NCI-H146 treated with DMSO at 0.1 percent for 48 hours (cell line): ENCODE data around the gene TSN.
"Not testable (repeated sequence)": the region's sequence is repeated elsewhere in the genome, so short reads cannot be mapped to it uniquely, and the experiment has no call there.

Experiments used
- DNase-seq: peaks from one replicate; lab custom pipeline; 2025; ENCODE audit not compliant: unreplicated experiment; lab: John Stamatoyannopoulos, UW

TSN gene

DNA sequence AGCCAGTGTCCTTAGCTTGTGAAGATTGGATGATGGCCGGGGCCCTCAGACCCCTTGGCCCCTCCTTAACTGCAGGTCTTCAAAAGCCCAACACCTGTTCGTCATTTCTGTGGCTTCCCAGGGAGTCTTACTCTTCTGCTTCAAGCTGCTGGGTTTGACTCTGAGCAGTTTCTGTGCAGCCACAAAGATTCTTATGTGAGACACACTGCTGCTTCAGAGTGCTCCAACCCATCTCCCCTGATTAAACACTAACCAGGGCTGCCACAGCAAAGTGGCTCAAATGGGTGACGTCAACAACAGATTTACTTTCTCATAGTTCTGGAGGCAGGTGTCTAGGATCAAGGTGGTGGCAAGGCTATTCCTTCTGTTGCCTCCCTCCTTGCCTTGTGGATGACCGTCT, 40.8 kb downstream of the TSN start:
- DNase-seq = no peak

DNA sequence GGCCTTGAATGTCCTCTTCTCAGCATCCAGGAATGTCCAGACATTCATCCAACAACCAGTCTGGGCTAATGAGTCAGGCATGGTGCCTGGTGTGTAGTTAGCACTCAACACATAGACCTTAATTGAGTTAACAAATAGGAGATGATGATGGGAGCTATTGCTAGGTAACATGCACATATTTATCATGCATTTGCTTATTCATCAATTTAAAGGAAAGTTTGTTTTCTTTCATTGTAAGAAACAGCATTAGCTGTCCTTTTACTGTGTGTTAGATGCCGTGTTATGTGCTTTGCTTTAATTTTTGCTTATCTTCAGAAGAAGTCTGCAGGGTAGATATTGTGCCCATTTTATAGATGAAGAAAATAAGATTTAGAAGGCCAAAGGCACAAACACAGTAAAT, 43.2 kb downstream of the TSN start:
- no peak for DNase-seq

DNA sequence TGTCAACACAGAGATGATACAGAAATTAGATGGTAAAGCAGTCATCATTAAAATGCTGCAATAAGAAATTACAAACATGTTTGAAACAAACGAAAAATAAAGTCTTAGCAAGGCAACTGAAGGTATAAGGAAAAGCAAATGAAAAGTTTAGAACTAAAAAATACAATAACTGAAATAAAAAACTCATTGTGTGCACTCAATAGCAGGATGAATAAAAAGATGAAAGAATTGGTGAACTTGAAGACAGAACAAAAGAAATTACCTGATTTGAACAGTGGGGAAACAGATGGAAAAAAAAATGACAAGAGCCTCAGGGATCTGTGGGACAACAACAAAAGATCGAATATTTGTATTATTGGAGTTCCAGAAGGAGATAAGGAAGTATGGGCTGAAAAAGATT, 46.5 kb downstream of the TSN start:
- DNase-seq = no peak

DNA sequence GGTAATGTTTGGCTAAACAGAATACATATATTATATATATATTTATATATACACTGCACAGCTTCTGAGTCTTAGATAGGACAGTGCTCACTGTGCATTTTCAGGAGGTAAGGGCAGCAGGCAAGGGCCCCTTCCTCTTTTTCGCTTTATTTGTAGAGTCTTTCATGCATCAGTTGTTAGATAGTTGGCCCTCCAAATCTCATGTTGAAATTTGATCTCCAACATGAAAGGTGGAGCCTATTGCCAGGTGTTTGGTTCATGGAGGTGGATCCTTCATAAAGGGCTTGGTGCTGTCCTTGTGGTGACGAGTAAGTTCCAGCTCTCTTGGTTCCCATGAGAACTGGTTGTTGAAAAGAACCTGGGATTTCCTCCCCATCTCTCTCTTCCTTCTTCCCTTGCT, 48.1 kb downstream of the TSN start:
- peak; percentile 13 for DNase-seq

DNA sequence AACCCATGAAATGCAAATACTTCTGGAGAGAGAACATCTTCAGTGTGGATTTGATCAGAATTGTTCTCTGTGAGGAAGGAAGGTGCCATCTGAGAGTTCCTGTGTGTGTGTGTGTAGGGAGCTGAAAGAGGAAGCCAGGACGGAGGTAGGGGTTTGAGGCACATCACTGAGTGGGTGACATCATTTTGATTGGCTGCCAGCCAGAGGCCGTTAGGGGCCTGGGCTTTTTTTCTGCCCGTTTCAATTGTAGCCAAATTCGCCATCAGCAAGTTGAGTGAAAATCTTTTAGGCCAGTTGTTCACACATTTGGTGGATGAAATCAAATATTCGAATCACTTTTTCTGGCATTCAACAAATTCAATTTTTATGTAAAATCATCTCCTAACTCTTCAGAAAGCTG, 48.9 kb downstream of the TSN start:
- peak; percentile 53 for DNase-seq

DNA sequence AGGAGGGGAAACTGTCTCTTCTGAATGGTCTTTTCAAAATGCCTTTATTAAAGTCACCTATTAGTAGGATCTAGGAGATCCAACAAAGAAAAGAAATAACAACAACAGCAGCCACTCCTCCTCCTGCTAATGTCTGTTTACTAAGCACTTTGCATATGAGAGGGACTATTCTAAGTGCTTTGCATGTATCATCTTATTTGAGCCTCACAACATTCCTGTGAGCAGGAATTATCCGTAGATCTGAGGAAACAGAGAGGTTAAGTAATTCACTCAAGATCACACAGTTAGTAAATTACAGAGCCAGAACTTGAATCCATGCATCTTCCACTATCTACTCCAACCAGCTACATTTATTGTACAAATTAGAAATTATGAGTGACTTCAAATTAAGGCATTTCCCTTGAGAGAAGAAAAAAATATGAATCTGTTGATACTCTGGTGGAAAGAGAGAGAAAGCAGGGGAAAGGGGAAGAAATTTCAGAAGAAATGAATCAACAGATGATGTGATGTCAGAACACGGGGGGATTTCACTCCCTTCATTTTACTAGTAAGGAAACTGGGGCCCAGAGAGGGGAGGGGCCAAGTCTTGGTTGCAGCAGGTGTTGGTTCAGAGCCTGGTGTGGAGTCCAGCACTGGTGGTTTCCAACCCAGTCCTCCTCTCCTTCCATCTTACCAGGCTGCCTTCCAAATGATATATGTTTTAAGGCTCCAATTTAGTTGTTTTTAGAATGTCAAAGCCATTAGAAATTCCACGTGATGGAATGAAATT, 49.7 kb downstream of the TSN start:
- no peak for DNase-seq

DNA sequence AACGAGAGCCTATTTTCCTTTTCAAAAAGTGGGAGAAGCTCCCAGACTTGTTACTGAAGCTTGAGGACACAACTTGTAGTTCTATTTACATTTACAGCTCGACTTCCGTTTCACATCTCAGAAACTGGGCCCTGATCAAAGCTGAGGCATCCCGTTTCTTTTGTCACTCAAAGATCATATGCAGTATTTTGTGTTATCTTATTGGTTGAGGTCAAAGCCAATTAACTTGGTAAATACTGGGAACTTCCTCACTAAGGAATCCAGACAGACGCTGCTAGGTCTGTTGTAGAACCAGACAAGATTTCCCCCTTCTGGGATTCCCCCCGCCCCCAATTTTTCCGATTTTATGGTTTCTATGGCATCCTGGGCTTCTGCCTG, 50.3 kb downstream of the TSN start:
- DNase-seq = no peak

DNA sequence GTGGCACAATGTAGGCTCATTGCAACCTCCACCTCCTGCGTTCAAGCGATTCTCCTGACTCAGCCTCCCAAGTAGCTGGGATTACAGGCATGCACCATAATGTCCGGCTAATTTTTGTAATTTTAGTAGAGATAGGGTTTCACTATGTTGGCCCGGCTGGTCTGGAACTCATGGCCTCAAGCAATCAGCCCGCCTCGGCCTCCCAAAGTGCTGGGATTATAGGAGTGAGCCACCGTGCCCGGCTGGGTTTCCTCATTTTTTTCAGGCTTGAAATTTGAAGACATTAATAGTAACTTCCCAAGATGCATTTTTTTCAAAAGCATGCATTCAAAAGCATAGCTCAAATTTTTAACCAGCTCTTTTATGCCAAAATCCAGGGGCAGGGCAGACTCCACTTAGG, 52.3 kb downstream of the TSN start:
- DNase-seq = not testable (repeated sequence)

DNA sequence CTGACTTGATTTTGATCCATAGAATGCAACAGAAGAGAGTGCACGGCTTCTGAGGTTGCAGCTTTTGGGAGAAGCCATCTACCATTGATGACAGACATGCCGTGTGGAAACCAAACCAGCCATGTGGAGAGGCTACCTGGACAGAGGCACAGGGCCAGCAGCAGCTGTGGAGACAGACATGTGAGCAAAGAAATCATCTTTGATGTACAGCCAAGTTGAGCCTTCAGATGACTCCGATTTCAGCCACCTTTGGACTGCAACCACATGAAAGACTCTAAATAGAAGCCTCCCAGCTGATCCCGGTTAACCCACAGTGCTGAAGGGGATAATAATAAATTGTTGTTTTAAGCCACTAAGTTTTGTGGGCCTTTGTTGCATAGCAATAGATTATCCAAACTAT, 54.2 kb downstream of the TSN start:
- no peak for DNase-seq

DNA sequence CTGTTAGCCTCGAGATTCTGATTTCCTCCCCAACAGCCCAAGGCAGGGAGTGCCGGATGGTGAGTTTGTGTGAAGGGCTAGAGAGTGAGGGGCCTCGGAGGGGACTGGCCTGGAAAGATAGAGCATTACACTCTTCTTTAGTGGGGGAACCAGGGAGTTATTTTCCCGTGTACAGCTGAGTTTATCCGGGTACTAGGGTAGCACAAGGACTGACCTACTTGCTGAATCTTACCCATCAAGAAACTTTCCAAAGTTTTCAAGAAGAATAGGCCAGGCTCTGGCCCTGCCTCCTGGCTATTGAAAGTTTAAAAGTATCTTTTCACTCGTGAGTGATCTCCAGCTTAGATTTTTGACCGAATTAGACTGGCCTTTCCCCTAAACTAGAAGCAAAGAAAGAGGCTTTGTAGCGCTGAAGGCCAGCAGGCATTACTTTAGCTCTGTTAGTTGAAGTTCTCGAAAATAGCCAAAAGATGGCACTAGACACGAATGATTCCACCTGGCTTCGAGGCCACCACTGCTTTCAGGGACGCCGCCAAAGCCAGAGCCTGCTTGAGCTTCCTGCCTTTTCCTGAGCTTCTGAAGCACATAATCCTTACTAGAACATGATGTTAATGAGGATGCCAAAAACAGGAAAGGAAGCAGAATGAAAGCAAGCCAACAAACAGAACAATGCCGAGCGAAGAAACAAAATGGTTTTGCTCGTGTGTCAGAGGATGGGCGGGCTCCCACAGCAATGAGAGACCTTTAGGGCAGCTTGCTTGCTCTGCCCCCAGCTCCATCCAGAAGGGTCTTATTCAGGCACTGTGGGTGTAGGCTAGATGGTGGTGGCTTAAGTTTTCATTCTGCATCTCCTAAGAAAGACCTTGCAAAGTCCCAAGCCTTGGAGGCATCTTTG, 55.8 kb downstream of the TSN start:
- peak; percentile 54 for DNase-seq

DNA sequence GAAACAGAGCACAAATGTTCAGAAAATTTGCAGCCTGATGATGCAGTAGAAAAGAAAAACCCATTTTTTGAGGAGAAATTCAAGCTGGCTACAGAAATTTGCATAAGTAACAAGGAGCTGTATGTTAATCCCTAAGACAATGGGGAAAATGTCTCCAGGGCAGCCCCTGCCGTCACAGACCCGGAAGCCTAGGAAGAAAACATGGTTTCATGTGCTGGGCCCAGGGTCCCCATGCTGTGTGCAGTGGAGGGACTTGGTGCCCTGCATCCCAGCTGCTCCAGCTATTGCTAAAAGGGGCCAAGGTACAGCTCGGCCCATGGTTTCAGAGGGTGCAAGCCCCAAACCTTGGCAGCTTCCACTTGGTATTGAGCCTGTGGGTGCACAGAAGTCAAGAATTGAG, 57.6 kb downstream of the TSN start:
- not testable (repeated sequence) for DNase-seq

DNA sequence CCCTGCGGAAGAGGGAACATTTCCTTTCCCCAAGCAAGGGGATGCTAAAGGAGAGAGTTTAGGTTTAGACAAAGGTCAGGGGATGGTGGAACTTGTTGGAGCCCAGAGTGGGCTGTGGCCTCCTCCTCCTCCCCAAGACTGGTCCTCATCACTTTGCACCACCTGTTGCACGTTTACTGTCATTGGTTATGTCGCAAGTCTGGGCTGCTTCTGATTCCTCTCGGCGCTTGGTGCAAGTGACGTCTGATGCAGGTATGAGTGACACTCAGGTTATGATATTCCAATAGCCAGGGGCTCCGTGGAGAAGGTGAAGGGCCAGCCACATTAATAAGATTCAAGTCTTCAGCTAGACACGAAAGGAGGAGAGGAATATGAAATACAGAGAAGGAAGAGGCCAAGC, 59.8 kb downstream of the TSN start:
- no peak for DNase-seq

DNA sequence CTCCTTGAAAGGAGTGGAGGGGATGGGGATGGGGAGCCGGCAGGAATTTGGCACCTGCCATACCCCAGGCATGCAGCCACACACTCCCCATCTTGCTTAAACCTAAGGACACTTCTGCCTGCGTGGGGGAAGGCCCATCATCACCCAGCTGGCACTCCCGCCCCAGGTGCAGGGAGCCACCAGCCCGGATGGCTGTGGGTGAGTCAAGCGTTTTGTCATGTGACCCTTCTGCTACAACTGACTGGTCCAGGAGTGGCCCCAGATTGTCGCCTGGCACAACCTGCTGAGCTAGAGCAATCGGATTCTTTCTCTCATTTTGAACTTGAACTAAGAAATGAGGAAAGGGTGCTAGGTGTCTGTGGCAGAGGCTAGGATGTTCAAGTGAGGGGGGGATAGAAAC, 61.3 kb downstream of the TSN start:
- DNase-seq = no peak

DNA sequence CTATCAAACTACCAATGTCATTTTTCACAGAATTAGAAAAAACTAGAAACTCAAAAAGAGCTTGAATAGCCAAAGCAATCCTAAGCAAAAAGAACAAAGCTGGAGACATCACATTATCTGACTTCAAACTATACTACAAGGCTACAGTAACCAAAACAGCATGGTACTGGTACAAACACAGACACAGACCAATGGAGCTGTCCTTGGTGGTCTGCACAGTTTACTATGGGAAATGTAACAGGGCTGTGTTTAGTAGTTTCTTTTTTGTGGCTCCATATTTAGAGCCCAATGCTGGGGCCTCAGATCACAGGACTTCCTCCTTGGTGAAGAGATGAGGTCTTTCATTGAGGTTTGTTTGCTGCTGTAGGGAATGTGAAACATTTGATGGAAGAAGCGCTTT, 61.9 kb downstream of the TSN start:
- DNase-seq = not testable (repeated sequence)
